GM12872 (cell line): ENCODE data around the gene IL1F10.

Source experiments
- CTCF ChIP-seq: IDR thresholded peaks from 3 replicates; pipeline ENCODE4 v1.5.1; 2011; ENCODE audit warnings: low read depth, mild to moderate bottlenecking, low read length, moderate library complexity; ENCODE audit not compliant: insufficient read depth

IL1F10 gene

GRCh38 chr2:113067681-113068080 is at the start of gene IL1F10:
TSS of gene IL1F10 (plus strand) at chr2:113067970. CDS start at chr2:113072739, 4,769 bp downstream.
- TF ChIP-seq CTCF, result no peak

GRCh38 chr2:113018509-113018908 is 49.3 kb upstream of the IL1F10 start:
- TF ChIP-seq CTCF, result no peak

- no peak for TF ChIP-seq CTCF
Measured at GRCh38 chr2:113021312-113021711, 46.5 kb upstream of the IL1F10 start.

- TF ChIP-seq CTCF, result no peak
Measured at GRCh38 chr2:113024764-113025163, 43.0 kb upstream of the IL1F10 start.

- TF ChIP-seq CTCF, result no peak
Measured at GRCh38 chr2:113025737-113026136, 42.0 kb upstream of the IL1F10 start.

GRCh38 chr2:113027691-113028090 is 40.1 kb upstream of the IL1F10 start:
- TF ChIP-seq CTCF, result no peak

GRCh38 chr2:113028112-113028511 is 39.7 kb upstream of the IL1F10 start:
- no peak for TF ChIP-seq CTCF

GRCh38 chr2:113032737-113033136 is 35.0 kb upstream of the IL1F10 start:
- no peak for TF ChIP-seq CTCF
